GM23248 (cell line): ENCODE results near the gene HEPN1. TPM values are rescaled to one million over a fixed set of nuclear protein-coding genes. Genes with fewer than 3 reads are reported as not detected.
A peak's percentile ranks its signal among the peaks of the same experiment; 100 is the strongest.

ENCODE experiments used
- DNase-seq: peaks from one replicate; pipeline ENCODE4 v3.0.0-alpha.2; 2015
- H2AFZ ChIP-seq: fragments of 200-600 bp; sonication (generic); 2 replicates; pipeline ENCODE4 v1.6.1; 2016; ENCODE audit warnings: antibody characterized with exemption
- H3F3A ChIP-seq: fragments of 200-600 bp; sonication (generic); 2 replicates; pipeline ENCODE4 v1.6.1; 2016; ENCODE audit warnings: mild to moderate bottlenecking, antibody characterized with exemption, mixed run types; ENCODE audit not compliant: insufficient read depth
- H3K27ac ChIP-seq: fragments of 200-600 bp; sonication (generic); 2 replicates; pipeline ENCODE4 v1.5.1; 2016; ENCODE audit warnings: mild to moderate bottlenecking
- H3K27me3 ChIP-seq: fragments of 200-600 bp; sonication (generic); replicated peaks from 2 replicates; pipeline ENCODE4 v1.6.1; 2016; ENCODE audit warnings: mild to moderate bottlenecking; ENCODE audit not compliant: insufficient read depth
- H3K36me3 ChIP-seq: fragments of 200-600 bp; sonication (generic); 2 replicates; pipeline ENCODE4 v1.6.1; 2016; ENCODE audit warnings: low read depth, mild to moderate bottlenecking
- H3K4me1 ChIP-seq: fragments of 200-600 bp; sonication (generic); 2 replicates; pipeline ENCODE4 v1.6.1; 2016; ENCODE audit warnings: mild to moderate bottlenecking; ENCODE audit not compliant: insufficient read depth
- H3K4me2 ChIP-seq: fragments of 200-600 bp; sonication (generic); one replicate; pipeline ENCODE4 v1.6.1; 2016; ENCODE audit warnings: mild to moderate bottlenecking; ENCODE audit not compliant: unreplicated experiment
- H3K4me3 ChIP-seq: fragments of 200-600 bp; sonication (generic); 2 replicates; pipeline ENCODE4 v1.5.1; 2016; ENCODE audit warnings: mild to moderate bottlenecking
- H3K79me2 ChIP-seq: fragments of 200-600 bp; sonication (generic); 2 replicates; pipeline ENCODE4 v1.6.1; 2016; ENCODE audit warnings: mild to moderate bottlenecking; ENCODE audit not compliant: insufficient read depth
- H3K9ac ChIP-seq: fragments of 200-600 bp; sonication (generic); 2 replicates; pipeline ENCODE4 v1.6.1; 2016; ENCODE audit warnings: mild to moderate bottlenecking
- H3K9me2 ChIP-seq: fragments of 200-600 bp; sonication (generic); 2 replicates; pipeline ENCODE4 v1.6.1; 2016; ENCODE audit warnings: mixed run types, mild to moderate bottlenecking, moderate library complexity; ENCODE audit not compliant: insufficient read depth
- H3K9me3 ChIP-seq: fragments of 200-600 bp; sonication (generic); one replicate; pipeline ENCODE4 v1.6.1; 2017; ENCODE audit warnings: low read depth
- H4K20me1 ChIP-seq: fragments of 200-600 bp; sonication (generic); 2 replicates; pipeline ENCODE4 v1.6.0; 2016; ENCODE audit not compliant: insufficient read depth
- EZH2 ChIP-seq: fragments of 200-600 bp; sonication (generic); IDR thresholded peaks from 2 replicates; pipeline ENCODE4 v1.6.1; 2018; ENCODE audit warnings: antibody characterized with exemption, mild to moderate bottlenecking; ENCODE audit not compliant: insufficient read depth, poor library complexity, severe bottlenecking
- EZH2phosphoT487 ChIP-seq: fragments of 200-600 bp; sonication (generic); IDR thresholded peaks from 2 replicates; pipeline ENCODE4 v1.6.1; 2018; ENCODE audit warnings: antibody characterized with exemption, moderate library complexity, mild to moderate bottlenecking, low read depth; ENCODE audit not compliant: insufficient read depth
- WGBS, 2 experiments: methylation state at CpG; one replicate each; pipeline ENCODE4 v1.1.6; 2015 to 2017; ENCODE audit warnings: low lambda C conversion rate in 2 of 2, low coverage in 1 of 2; ENCODE audit errors: missing lambda C conversion rate in 2 of 2; 5-methylcytosine and 5-hydroxymethylcytosine counted together
- in situ Hi-C: fragments of 300-500 bp; cut with MboI; formaldehyde crosslinking; loops from 2 replicates; pipeline ENCODE4 v1.15.0; 2020
- polyA plus RNA-seq: library from polyadenylated mRNA; unstranded; fragments of >200 nt; fragmentation: Nextera tagmentation; extraction: Ambion mirVana; gene quantifications from 2 replicates; pipeline ENCODE4 v1.2.1, GENCODE V29; 2016
- total RNA-seq: library from RNA; depleted of rRNA; stranded (reverse); fragments of >200 nt; shearing (Covaris generic); gene quantifications from 2 replicates; pipeline ENCODE4 v1.2.3, GENCODE V29; 2014

The HEPN1 gene
- total and polyA plus RNA-seq, 2 experiments from 2014 or later: not detected

DNA sequence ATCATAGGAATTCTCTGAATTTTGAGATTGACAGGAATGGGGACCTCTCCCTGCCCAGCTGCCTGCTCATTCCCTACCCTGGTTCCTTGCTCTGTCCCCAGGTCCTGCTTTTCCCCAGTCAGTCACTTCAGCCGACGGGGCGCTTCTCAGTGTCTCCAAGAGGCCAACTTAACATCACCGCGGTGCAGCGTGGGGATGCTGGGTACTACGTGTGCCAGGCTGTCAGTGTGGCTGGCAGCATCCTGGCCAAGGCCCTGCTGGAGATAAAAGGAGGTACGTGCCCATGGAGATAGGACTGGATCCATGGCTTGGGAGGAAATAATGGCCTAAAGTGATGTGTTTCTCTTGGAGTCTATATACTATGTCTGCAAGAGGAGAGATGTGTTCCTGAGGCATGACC is 46.8 kb upstream of the HEPN1 start:
- 28 to 31% methylated on average over 8 of the region's 8 CpGs for WGBS, 2 experiments
- no peaks in the 10 kb centered on the region for H3K36me3 ChIP-seq
- no peak overlapping the region for H3K4me3 ChIP-seq
- no peak overlapping the region for H3K27ac ChIP-seq
- no peaks in the 10 kb centered on the region for H3K4me1 ChIP-seq
- no peaks in the 10 kb centered on the region for H3F3A ChIP-seq
- DNase-seq: no peak
- H3K27me3 ChIP-seq: peaks cover 52% of the 10 kb centered on the region
- H3K9me3 ChIP-seq: no peaks in the 10 kb centered on the region
- no peak overlapping the region for H3K4me2 ChIP-seq
- no peak overlapping the region for H3K9ac ChIP-seq
- no peak overlapping the region for H2AFZ ChIP-seq
- H3K9me2 ChIP-seq: no peaks in the 10 kb centered on the region
- no peak for TF ChIP-seq EZH2
- no peak for TF ChIP-seq EZH2phosphoT487
- in situ Hi-C loops: loop anchor here (25.0 kb wide), 1 partner anchor 460 kb away; the partner anchor contains the start of gene OR8B4
- no peaks in the 10 kb centered on the region for H3K79me2 ChIP-seq
- no peaks in the 10 kb centered on the region for H4K20me1 ChIP-seq

DNA sequence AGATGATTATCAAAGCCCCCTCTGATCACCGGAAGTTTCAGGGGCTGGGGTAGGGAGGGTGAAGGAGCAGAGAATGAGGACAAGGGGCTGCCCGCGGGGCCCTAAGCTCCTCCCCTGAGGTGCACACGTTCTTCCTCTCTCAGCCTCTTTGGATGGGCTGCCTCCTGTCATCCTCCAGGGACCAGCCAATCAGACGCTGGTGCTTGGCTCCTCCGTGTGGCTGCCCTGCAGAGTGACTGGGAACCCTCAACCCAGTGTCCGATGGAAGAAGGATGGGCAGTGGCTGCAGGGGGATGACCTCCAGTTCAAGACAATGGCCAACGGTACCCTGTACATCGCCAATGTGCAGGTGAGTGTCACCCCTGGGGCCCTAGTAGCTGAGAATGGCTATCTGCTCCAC is 46.3 kb upstream of the HEPN1 start:
- H3K27me3 ChIP-seq: peaks cover 48% of the 10 kb centered on the region
- DNase-seq: no peak
- no peaks in the 10 kb centered on the region for H3K4me1 ChIP-seq
- no peak for TF ChIP-seq EZH2
- TF ChIP-seq EZH2phosphoT487: no peak
- no peaks in the 10 kb centered on the region for H4K20me1 ChIP-seq
- no peaks in the 10 kb centered on the region for H3K79me2 ChIP-seq
- WGBS, 2 experiments: 41 to 55% methylated on average over 9 of the region's 9 CpGs
- no peak overlapping the region for H3K9ac ChIP-seq
- H3K27ac ChIP-seq: no peak overlapping the region
- H3K9me3 ChIP-seq: no peaks in the 10 kb centered on the region
- H3K9me2 ChIP-seq: no peaks in the 10 kb centered on the region
- H3K36me3 ChIP-seq: no peaks in the 10 kb centered on the region
- in situ Hi-C loops: loop anchor here (25.0 kb wide), 1 partner anchor 460 kb away; the partner anchor contains the start of gene OR8B4
- H3K4me3 ChIP-seq: no peak overlapping the region
- no peak overlapping the region for H3K4me2 ChIP-seq
- H3F3A ChIP-seq: no peaks in the 10 kb centered on the region
- no peak overlapping the region for H2AFZ ChIP-seq

DNA sequence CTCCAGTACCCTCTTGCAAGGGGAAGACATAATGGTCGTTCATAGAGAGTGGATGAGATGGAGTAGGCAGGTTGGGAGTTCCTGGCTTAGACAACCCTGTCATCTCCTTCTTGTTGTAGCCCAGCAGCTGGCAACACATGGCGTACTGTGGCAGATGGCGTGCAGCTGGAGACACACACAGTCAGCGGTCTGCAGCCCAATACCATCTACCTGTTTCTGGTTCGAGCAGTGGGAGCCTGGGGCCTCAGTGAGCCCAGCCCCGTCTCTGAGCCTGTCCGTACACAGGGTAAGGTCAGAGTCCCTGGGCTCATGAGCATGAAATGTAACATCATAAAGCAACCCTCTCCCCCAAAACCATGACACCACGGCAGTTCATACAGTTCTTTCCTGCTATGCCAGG is 45.1 kb upstream of the HEPN1 start:
- Histone ChIP-seq H3K27ac (no peak overlapping the region), H4K20me1 (no peaks in the 10 kb centered on the region), H3K27me3 (peaks cover 36% of the 10 kb centered on the region), H3K9ac (no peak overlapping the region), H3K4me1 (no peaks in the 10 kb centered on the region), H3K79me2 (no peaks in the 10 kb centered on the region), H2AFZ (no peak overlapping the region), H3F3A (no peaks in the 10 kb centered on the region), H3K4me3 (no peak overlapping the region), H3K9me3 (no peaks in the 10 kb centered on the region), H3K9me2 (no peaks in the 10 kb centered on the region), H3K4me2 (no peak overlapping the region), H3K36me3 (no peaks in the 10 kb centered on the region)
- no peak for DNase-seq
- WGBS, 2 experiments: 32 to 37% methylated on average over 8 of the region's 8 CpGs
- in situ Hi-C loops: loop anchor here (25.0 kb wide), 1 partner anchor 462 kb away; the partner anchor contains the start of gene OR8B4
- TF ChIP-seq EZH2 (no peak), EZH2phosphoT487 (no peak)

DNA sequence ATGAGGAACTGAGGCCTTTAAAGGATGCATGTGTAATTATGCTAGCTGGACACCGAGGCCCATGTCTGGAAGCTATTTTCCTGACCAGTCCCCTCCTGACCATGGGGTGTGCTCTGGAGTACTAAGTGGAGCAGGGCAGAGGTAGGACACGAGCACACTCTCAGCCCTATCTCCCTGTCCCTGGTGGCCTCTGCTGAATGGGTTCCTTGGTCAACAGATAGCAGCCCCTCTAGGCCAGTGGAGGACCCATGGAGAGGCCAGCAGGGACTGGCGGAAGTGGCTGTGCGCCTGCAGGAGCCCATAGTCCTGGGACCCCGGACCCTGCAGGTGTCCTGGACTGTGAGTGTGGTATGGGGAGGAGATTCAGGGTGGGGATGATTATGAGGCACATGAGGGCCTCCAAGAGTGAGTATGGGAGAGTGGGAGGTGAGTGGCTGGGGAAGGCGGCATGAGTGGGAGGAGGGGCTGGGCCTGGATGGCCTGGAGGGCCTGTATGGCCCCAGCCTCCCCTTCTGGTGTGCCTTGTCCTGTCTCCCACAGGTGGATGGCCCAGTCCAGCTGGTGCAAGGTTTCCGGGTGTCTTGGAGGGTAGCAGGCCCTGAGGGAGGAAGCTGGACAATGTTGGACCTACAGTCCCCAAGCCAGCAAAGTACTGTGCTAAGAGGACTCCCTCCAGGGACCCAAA is 44.3 kb upstream of the HEPN1 start:
- Histone ChIP-seq H3K36me3 (no peaks in the 10 kb centered on the region), H3F3A (no peaks in the 10 kb centered on the region), H3K27me3 (peaks cover 29% of the 10 kb centered on the region), H2AFZ (no peak overlapping the region), H4K20me1 (no peaks in the 10 kb centered on the region), H3K79me2 (no peaks in the 10 kb centered on the region), H3K9me2 (no peaks in the 10 kb centered on the region), H3K4me3 (no peak overlapping the region), H3K4me2 (no peak overlapping the region), H3K27ac (no peak overlapping the region), H3K9ac (no peak overlapping the region), H3K9me3 (no peaks in the 10 kb centered on the region), H3K4me1 (no peaks in the 10 kb centered on the region)
- in situ Hi-C loops: loop anchor here (25.0 kb wide), 1 partner anchor 462 kb away; the partner anchor contains the start of gene OR8B4
- no peak for DNase-seq
- no peak for TF ChIP-seq EZH2phosphoT487
- no peak for TF ChIP-seq EZH2
- WGBS, 2 experiments: 91 to 95% methylated on average over 7 of the region's 7 CpGs

DNA sequence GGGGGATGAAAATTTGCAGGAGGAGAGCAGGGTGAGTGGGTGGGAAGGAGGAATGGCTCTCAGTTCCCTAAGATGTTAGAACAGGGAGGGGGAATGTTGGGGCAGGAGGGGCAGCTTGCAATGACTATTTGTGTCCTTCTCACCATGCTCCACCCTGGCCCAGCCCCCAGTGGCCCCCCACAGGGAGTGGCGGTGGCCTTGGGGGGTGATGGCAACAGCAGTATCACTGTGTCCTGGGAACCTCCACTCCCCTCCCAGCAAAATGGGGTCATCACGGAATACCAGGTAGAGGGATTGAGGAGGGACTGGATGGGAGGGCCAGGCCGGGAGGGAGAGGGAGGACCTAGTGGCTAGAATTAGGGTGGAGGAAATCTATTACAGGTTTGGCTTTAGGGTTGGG is 43.6 kb upstream of the HEPN1 start:
- no peak for DNase-seq
- Histone ChIP-seq H3K9me3 (no peaks in the 10 kb centered on the region), H3F3A (no peaks in the 10 kb centered on the region), H3K27me3 (peaks cover 22% of the 10 kb centered on the region), H3K4me1 (no peaks in the 10 kb centered on the region), H4K20me1 (no peaks in the 10 kb centered on the region), H3K4me3 (no peak overlapping the region), H3K4me2 (peak overlapping the region; percentile 85), H3K9ac (no peak overlapping the region), H3K9me2 (no peaks in the 10 kb centered on the region), H3K79me2 (no peaks in the 10 kb centered on the region), H3K36me3 (no peaks in the 10 kb centered on the region), H2AFZ (peak overlapping the region; percentile 90), H3K27ac (no peak overlapping the region)
- TF ChIP-seq EZH2phosphoT487: no peak
- in situ Hi-C loops: no loop called here
- WGBS, 2 experiments: 80 to 87% methylated on average over 3 of the region's 3 CpGs
